IMR-90 (cell line): Measurements from ENCODE around the gene GNPTG. TPM values are rescaled to one million over a fixed set of nuclear protein-coding genes. Genes with fewer than 3 reads are reported as not detected.

Source experiments
- ATAC-seq: fragments of 200-7000 bp; cut with Tn5 transposase; 2 replicates; pipeline ENCODE4 v1.9.1; 2020; ENCODE audit warnings: low read depth, mild to moderate bottlenecking, moderate library complexity
- BruUV-seq: library from RNA; stranded (reverse); fragments of 400-500 nt; replicated peaks from 2 replicates; lab custom pipeline; 2021; lab: Mats Ljungman, UMichigan
- CTCF ChIA-PET: fragments of 300-600 bp; formaldehyde crosslinking; extraction: SDS; loops from one replicate; lab custom pipeline; 2021; ENCODE audit warnings: antibody characterized with exemption; lab: Yijun Ruan, JAX
- POLR2A ChIA-PET: fragments of 300-600 bp; sonication (Branson Sonifier 250); formaldehyde crosslinking; loops from one replicate; lab custom pipeline; 2022; ENCODE audit warnings: antibody characterized with exemption; ENCODE audit not compliant: unreplicated experiment; lab: Charles Lee
- DNase-seq: peaks from one replicate; pipeline ENCODE4 v3.0.0; 2013
- H2AFZ ChIP-seq: replicated peaks from 2 replicates; pipeline ENCODE3; 2013; ENCODE audit warnings: low read length, mild to moderate bottlenecking; ENCODE audit not compliant: poor library complexity
- H2AK5ac ChIP-seq: 2 replicates; pipeline ENCODE4 v1.6.1; 2013; ENCODE audit warnings: low read depth, low read length, inconsistent platforms
- H2AK9ac ChIP-seq: replicated peaks from 2 replicates; pipeline ENCODE3; 2013; ENCODE audit warnings: mild to moderate bottlenecking, low read depth, low read length, moderate library complexity; ENCODE audit not compliant: poor library complexity
- H2BK120ac ChIP-seq: 2 replicates; pipeline ENCODE4 v1.6.1; 2013; ENCODE audit warnings: low read depth, low read length, inconsistent platforms
- H2BK15ac ChIP-seq: 3 replicates; pipeline ENCODE4 v1.6.1; 2013; ENCODE audit warnings: low read depth, low read length, inconsistent platforms
- H2BK20ac ChIP-seq: 2 replicates; pipeline ENCODE4 v1.6.1; 2013; ENCODE audit warnings: low read depth, mild to moderate bottlenecking, inconsistent platforms, low read length, moderate library complexity
- H2BK5ac ChIP-seq: 2 replicates; pipeline ENCODE4 v1.6.1; 2013; ENCODE audit warnings: mild to moderate bottlenecking, low read depth, low read length, inconsistent platforms; ENCODE audit not compliant: poor library complexity, severe bottlenecking
- H3K14ac ChIP-seq: replicated peaks from 2 replicates; pipeline ENCODE4 v1.6.1; 2013; ENCODE audit warnings: low read depth, low read length, inconsistent platforms
- H3K18ac ChIP-seq: 2 replicates; pipeline ENCODE4 v1.6.1; 2013; ENCODE audit warnings: low read depth, low read length, control low read depth
- H3K23ac ChIP-seq: 2 replicates; pipeline ENCODE4 v1.6.1; 2013; ENCODE audit warnings: low read depth, low read length, inconsistent platforms
- H3K27ac ChIP-seq: 2 replicates; pipeline ENCODE4 v1.5.1; 2013; ENCODE audit warnings: mild to moderate bottlenecking, control low read depth, low read length; ENCODE audit not compliant: insufficient read depth
- H3K27me3 ChIP-seq: 2 replicates; pipeline ENCODE4 v1.6.1; 2013; ENCODE audit warnings: low read length; ENCODE audit not compliant: control insufficient read depth, insufficient read depth
- H3K36me3 ChIP-seq: 2 replicates; pipeline ENCODE4 v1.6.1; 2013; ENCODE audit warnings: low read length, mixed read lengths; ENCODE audit not compliant: control insufficient read depth, insufficient read depth
- H3K4ac ChIP-seq: 2 replicates; pipeline ENCODE4 v1.6.1; 2013; ENCODE audit warnings: low read depth, low read length, inconsistent platforms
- H3K4me1 ChIP-seq: 2 replicates; pipeline ENCODE4 v1.6.1; 2013; ENCODE audit warnings: low read length, mixed read lengths; ENCODE audit not compliant: control insufficient read depth, insufficient read depth
- H3K4me2 ChIP-seq: 2 replicates; pipeline ENCODE4 v1.6.1; 2013; ENCODE audit warnings: low read depth, mild to moderate bottlenecking, control low read depth, low read length, moderate library complexity
- H3K4me3 ChIP-seq: 2 replicates; pipeline ENCODE4 v1.5.1; 2013; ENCODE audit warnings: low read depth, mild to moderate bottlenecking, control low read depth, low read length, moderate library complexity; ENCODE audit not compliant: insufficient read depth
- H3K56ac ChIP-seq: 2 replicates; pipeline ENCODE4 v1.6.1; 2013; ENCODE audit warnings: low read length, inconsistent platforms; ENCODE audit not compliant: insufficient read depth; ENCODE audit errors: extremely low read depth
- H3K79me1 ChIP-seq, 2 experiments: 2 replicates each; pipeline ENCODE4 v1.6.1; 2013; ENCODE audit warnings: low read length in 2 of 2, inconsistent platforms in 1 of 2, low read depth in 1 of 2
- H3K9ac ChIP-seq: 2 replicates; pipeline ENCODE4 v1.6.1; 2013; ENCODE audit warnings: low read depth, low read length, control low read depth
- H3K9me1 ChIP-seq: 2 replicates; pipeline ENCODE4 v1.6.1; 2013; ENCODE audit warnings: low read length, inconsistent platforms; ENCODE audit not compliant: insufficient read depth
- H3K9me3 ChIP-seq: 2 replicates; pipeline ENCODE4 v1.6.1; 2013; ENCODE audit warnings: low read length; ENCODE audit not compliant: control insufficient read depth, insufficient read depth
- H4K20me1 ChIP-seq: 2 replicates; pipeline ENCODE4 v1.6.1; 2013; ENCODE audit warnings: low read length, inconsistent platforms; ENCODE audit not compliant: insufficient read depth
- H4K5ac ChIP-seq: 2 replicates; pipeline ENCODE4 v1.6.1; 2013; ENCODE audit warnings: mild to moderate bottlenecking, low read depth, low read length, control low read depth
- H4K8ac ChIP-seq, 2 experiments: 2 replicates each; pipeline ENCODE4 v1.6.1; 2013; ENCODE audit warnings: low read depth in 2 of 2, low read length in 2 of 2, control low read depth in 1 of 2, inconsistent platforms in 1 of 2
- H4K91ac ChIP-seq: 2 replicates; pipeline ENCODE4 v1.6.1; 2013; ENCODE audit warnings: low read depth, low read length, inconsistent platforms; ENCODE audit not compliant: insufficient read depth
- BHLHE40 ChIP-seq: fragments of 150-350 bp; IDR thresholded peaks from 2 replicates; pipeline ENCODE4 v1.6.1; 2016; ENCODE audit warnings: mild to moderate bottlenecking, low read depth, low read length
- FOS ChIP-seq: fragments of 150-350 bp; IDR thresholded peaks from 2 replicates; pipeline ENCODE4 v1.6.1; 2016; ENCODE audit warnings: low read depth, low read length
- MAFK ChIP-seq: IDR thresholded peaks from 2 replicates; pipeline ENCODE4 v1.6.1; 2012; ENCODE audit warnings: low read depth, low read length, improper control_type of control experiment
- MAZ ChIP-seq: IDR thresholded peaks from 2 replicates; pipeline ENCODE4 v1.6.1; 2012; ENCODE audit warnings: low read depth, mild to moderate bottlenecking, low read length, improper control_type of control experiment, moderate library complexity, borderline replicate concordance
- MXI1 ChIP-seq: IDR thresholded peaks from 2 replicates; pipeline ENCODE4 v1.6.1; 2012; ENCODE audit warnings: low read depth, mild to moderate bottlenecking, low read length, moderate library complexity, borderline replicate concordance
- NFE2L2 ChIP-seq: fragments of 150-350 bp; IDR thresholded peaks from 2 replicates; pipeline ENCODE4 v1.6.1; 2016; ENCODE audit warnings: low read depth, mild to moderate bottlenecking, low read length
- POLR2A ChIP-seq: IDR thresholded peaks from 2 replicates; pipeline ENCODE4 v1.6.1; 2012; ENCODE audit warnings: mild to moderate bottlenecking, low read depth, low read length
- RAD21 ChIP-seq: IDR thresholded peaks from 2 replicates; pipeline ENCODE4 v1.6.1; 2012; ENCODE audit warnings: low read length, improper control_type of control experiment
- SMC3 ChIP-seq: fragments of 150-350 bp; IDR thresholded peaks from 2 replicates; pipeline ENCODE4 v1.6.1; 2016; ENCODE audit warnings: low read depth, mild to moderate bottlenecking, antibody characterized with exemption, low read length, moderate library complexity
- USF2 ChIP-seq: fragments of 150-350 bp; IDR thresholded peaks from 2 replicates; pipeline ENCODE4 v1.6.1; 2017; ENCODE audit warnings: mild to moderate bottlenecking, antibody characterized with exemption, low read length, low read depth
- WGBS, 2 experiments: methylation state at CpG; one replicate each; pipeline versions ENCODE4 v1.1.5 to v1.1.7; 2013; ENCODE audit warnings: missing lambda C conversion rate in 2 of 2; ENCODE audit not compliant: insufficient read length in 1 of 2; ENCODE audit errors: extremely low coverage in 2 of 2; 5-methylcytosine and 5-hydroxymethylcytosine counted together
- dilution Hi-C: fragments of 300-500 bp; cut with HindIII; formaldehyde crosslinking; loops from one replicate; pipeline ENCODE4 v1.14.3; 2018; ENCODE audit warnings: low sequenced_read_pairs; ENCODE audit not compliant: unreplicated experiment
- in situ Hi-C: fragments of 300-500 bp; cut with MboI; formaldehyde crosslinking; loops from 3 replicates; pipeline ENCODE4 v1.14.3; 2019; ENCODE audit warnings: low sequenced_read_pairs, inconsistent platforms, mixed read lengths
- intact Hi-C: fragments of 100-400 bp; cut with micrococcal nuclease; formaldehyde crosslinking; loops from 2 replicates; pipeline ENCODE4 v1.10.0; 2022
- polyA plus RNA-seq, 3 experiments: library from polyadenylated mRNA; depleted of rRNA; stranded (reverse); fragments of >200 nt; gene quantifications; 2 replicates each; pipeline ENCODE4 v1.2.3, GENCODE V29; 2012; ENCODE audit warnings: low replicate concordance in 1 of 3
- total RNA-seq: library from RNA; depleted of rRNA; stranded (reverse); fragments of >200 nt; gene quantifications from 2 replicates; pipeline ENCODE4 v1.2.3, GENCODE V29; 2012

Gene GNPTG
- total and polyA plus RNA-seq, 2 of the 4 experiments (the other 2 are of a cell fraction) = 14.9 to 70.8 TPM

- peak; percentile 98 for TF ChIP-seq NFE2L2
These were observed 27.1 kb downstream of the GNPTG start (continued) for GRCh38 chr16:1378804-1379303.

DNA sequence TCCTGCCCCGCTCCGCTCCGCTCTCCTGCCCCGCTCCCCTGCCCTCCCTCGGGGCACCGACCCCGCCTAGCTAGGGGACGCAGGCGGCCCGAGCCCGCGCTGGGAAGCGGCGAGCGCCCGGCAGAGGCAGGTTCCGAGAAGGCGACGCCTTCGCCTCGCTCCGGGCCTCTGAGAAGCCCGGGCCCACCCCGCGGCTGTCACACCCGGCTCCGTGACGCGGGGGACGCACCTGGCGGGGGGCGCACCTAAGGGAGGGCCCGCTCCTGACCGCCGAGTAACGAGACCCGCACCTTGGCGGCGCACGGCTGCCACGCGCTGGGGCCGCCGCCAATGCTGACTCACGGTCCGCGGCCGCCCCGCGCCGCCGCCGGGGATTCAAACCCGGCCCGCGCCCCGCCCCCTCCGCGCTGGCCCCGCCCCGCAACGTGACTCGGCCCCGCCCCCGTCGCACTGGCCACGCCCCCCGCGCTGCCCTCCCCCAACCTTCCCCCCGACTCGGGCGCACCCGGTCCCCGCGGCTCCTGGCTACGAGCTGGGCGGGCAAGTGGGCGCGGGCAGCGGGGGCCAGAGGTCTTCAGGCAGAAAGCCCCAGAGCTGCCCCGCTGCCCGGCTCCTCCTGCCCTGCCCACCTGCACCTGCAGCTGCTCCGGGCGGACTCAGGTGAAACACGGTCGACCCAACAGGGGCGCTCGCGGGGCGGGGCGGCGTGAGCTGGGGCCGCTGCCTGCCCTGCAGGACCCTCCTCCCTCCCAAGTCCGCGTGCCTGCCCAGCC, 27.8 kb downstream of the GNPTG start:
- no peaks in the 10 kb centered on the region for H3K27me3 ChIP-seq
- 4% methylated on average over 33 of the region's 95 CpGs; no CpG with 5 or more reads in 1 of the 2 experiments for WGBS, 2 experiments
- H3K79me1 ChIP-seq = peaks cover 9 to 30% of the 10 kb centered on the region in 2 experiments
- intact Hi-C loops (no loop called here), dilution Hi-C loops (no loop called here), in situ Hi-C loops (no loop called here)
- ChIA-PET POLR2A (interaction anchor here (0.6 kb wide), 1 partner anchor 64 kb away, joined by 7 read pairs; no protein-coding TSS in a partner anchor), CTCF (no interaction called here)
- DNase-seq (peak; percentile 49), ATAC-seq (peak; percentile 87)
- H4K20me1 ChIP-seq = no peaks in the 10 kb centered on the region; the same call in 1 of the 2 replicates
- H4K8ac ChIP-seq = peak overlapping the region; percentile 57 to 87
- H2AFZ ChIP-seq = peak overlapping the region; percentile 92
- H3K23ac ChIP-seq = peak overlapping the region; percentile 74; the same call in 1 of the 2 replicates
- H3K27ac ChIP-seq = peak overlapping the region; percentile 87
- 0 out of 2 replicates have a peak, but pooled peaks cover 6% of the 10 kb centered on the region for H3K9me1 ChIP-seq
- H3K9me3 ChIP-seq = no peaks in the 10 kb centered on the region
- peak overlapping the region; percentile 97 for H2BK5ac ChIP-seq
- TF ChIP-seq MXI1 (peak; percentile 81), MAFK (peak; percentile 35; the same call in 1 of the 2 replicates), USF2 (no peak; the same call in 1 of the 2 replicates), BHLHE40 (peak; percentile 49), SMC3 (no peak), NFE2L2 (peak; percentile 75), RAD21 (no peak), MAZ (no peak; the same call in 1 of the 2 replicates), FOS (no peak), POLR2A (peak; percentile 84)
- peak overlapping the region; percentile 55 for H3K4me3 ChIP-seq
- no peak overlapping the region for H2BK15ac ChIP-seq
- H3K18ac ChIP-seq = no peak overlapping the region
- peaks cover 11% of the 10 kb centered on the region for H3K4me1 ChIP-seq
- peaks cover 21% of the 10 kb centered on the region for H3K36me3 ChIP-seq
- H3K14ac ChIP-seq = peak overlapping the region; percentile 70; the same call in 1 of the 2 replicates
- peak overlapping the region; percentile 87 for H3K4me2 ChIP-seq
- peak overlapping the region; percentile 96 for H2AK9ac ChIP-seq
- H4K5ac ChIP-seq = no peak overlapping the region
- no TSS peak for BruUV-seq
- peak overlapping the region; percentile 80 for H2AK5ac ChIP-seq
- H2BK120ac ChIP-seq = peak overlapping the region; percentile 64; the same call in 1 of the 2 replicates
- peak overlapping the region; percentile 81 for H3K4ac ChIP-seq
- H4K91ac ChIP-seq = peak overlapping the region; percentile 67; the same call in 1 of the 2 replicates
- no peak overlapping the region for H2BK20ac ChIP-seq
- H3K56ac ChIP-seq = no peak overlapping the region; the same call in 1 of the 2 replicates
- peak overlapping the region; percentile 73 for H3K9ac ChIP-seq
